SH-SY5Y (cell line): ENCODE measurements around the gene DNAH9.

ENCODE experiments used
- GATA2 ChIP-seq: IDR thresholded peaks from 2 replicates; pipeline ENCODE4 v1.6.1; 2011; ENCODE audit warnings: mild to moderate bottlenecking, low read depth, low read length
- GATA3 ChIP-seq: IDR thresholded peaks from 2 replicates; pipeline ENCODE4 v1.6.1; 2011; ENCODE audit warnings: low read depth, mild to moderate bottlenecking, low read length, moderate library complexity

- TF ChIP-seq GATA2, result no peak
- TF ChIP-seq GATA3, result no peak
Observed at GRCh38 chr17:11550431-11550830, 47.8 kb upstream of the DNAH9 start.
